Neural progenitor cell (in vitro differentiated cells): Measurements from ENCODE around the gene ZSWIM2. TPM values are rescaled to one million over a fixed set of nuclear protein-coding genes. Genes with fewer than 3 reads are reported as not detected.

Experiments
- DNase-seq: peaks from one replicate; pipeline ENCODE4 v3.0.0-alpha.2; 2016; ENCODE audit warnings: low spot score
- H2AFZ ChIP-seq: fragments of 200-600 bp; sonication (generic); replicated peaks from 2 replicates; pipeline ENCODE4 v1.6.1; 2016; ENCODE audit warnings: antibody characterized with exemption
- H3F3A ChIP-seq: fragments of 200-600 bp; sonication (generic); 2 replicates; pipeline ENCODE4 v1.6.1; 2016; ENCODE audit warnings: antibody characterized with exemption, low read depth
- H3K27ac ChIP-seq: fragments of 200-600 bp; sonication (generic); 2 replicates; pipeline ENCODE4 v1.5.1; 2016; ENCODE audit warnings: mild to moderate bottlenecking
- H3K27me3 ChIP-seq: fragments of 200-600 bp; sonication (generic); 2 replicates; pipeline ENCODE4 v1.6.1; 2016; ENCODE audit warnings: mild to moderate bottlenecking, moderate library complexity
- H3K36me3 ChIP-seq: fragments of 200-600 bp; sonication (generic); 2 replicates; pipeline ENCODE4 v1.5.1; 2016
- H3K4me1 ChIP-seq: fragments of 200-600 bp; sonication (generic); 2 replicates; pipeline ENCODE4 v1.6.1; 2016; ENCODE audit warnings: mixed run types
- H3K4me2 ChIP-seq: fragments of 200-600 bp; sonication (generic); 2 replicates; pipeline ENCODE4 v1.6.1; 2016
- H3K4me3 ChIP-seq: fragments of 200-600 bp; sonication (generic); 2 replicates; pipeline ENCODE4 v1.5.1; 2016
- H3K79me2 ChIP-seq: fragments of 200-600 bp; sonication (generic); 2 replicates; pipeline ENCODE4 v1.6.1; 2016; ENCODE audit warnings: low read depth
- H3K9ac ChIP-seq: fragments of 200-600 bp; sonication (generic); 2 replicates; pipeline ENCODE4 v1.6.1; 2016
- H3K9me3 ChIP-seq: fragments of 200-600 bp; sonication (generic); 2 replicates; pipeline ENCODE4 v1.5.1; 2016; ENCODE audit warnings: low read depth
- H4K20me1 ChIP-seq: fragments of 200-600 bp; sonication (generic); 2 replicates; pipeline ENCODE4 v1.6.1; 2016; ENCODE audit warnings: low read depth
- H3K27ac Mint-ChIP-seq: 3 replicates; pipeline ENCODE4 v1.8.0; 2021; ENCODE audit warnings: mixed read lengths
- H3K27me3 Mint-ChIP-seq: 2 replicates; pipeline ENCODE4 v1.8.0; 2022; ENCODE audit warnings: low read depth, mild to moderate bottlenecking, inconsistent platforms, moderate library complexity, mixed read lengths; ENCODE audit not compliant: insufficient read depth
- H3K36me3 Mint-ChIP-seq: 3 replicates; pipeline ENCODE4 v1.8.0; 2021; ENCODE audit warnings: mixed read lengths
- H3K4me1 Mint-ChIP-seq: 3 replicates; pipeline ENCODE4 v1.8.0; 2021; ENCODE audit warnings: mixed read lengths
- H3K4me3 Mint-ChIP-seq: 3 replicates; pipeline ENCODE4 v1.8.0; 2021; ENCODE audit warnings: mild to moderate bottlenecking, moderate library complexity, mixed read lengths
- H3K9me3 Mint-ChIP-seq: 3 replicates; pipeline ENCODE4 v1.8.0; 2020; ENCODE audit warnings: mixed read lengths
- EZH2 ChIP-seq: fragments of 200-600 bp; sonication (generic); IDR thresholded peaks from 2 replicates; pipeline ENCODE4 v1.6.1; 2017; ENCODE audit warnings: antibody characterized with exemption, mild to moderate bottlenecking, moderate library complexity
- EZH2phosphoT487 ChIP-seq: fragments of 200-600 bp; sonication (generic); IDR thresholded peaks from 2 replicates; pipeline ENCODE4 v1.6.1; 2017; ENCODE audit warnings: antibody characterized with exemption
- total RNA-seq: library from RNA; depleted of rRNA; stranded (reverse); fragments of >200 nt; gene quantifications from 2 replicates; pipeline ENCODE4 v1.2.3, GENCODE V29; 2015; ENCODE audit warnings: low replicate concordance
- TF ChIP-seq, protein P1 (sequence below): fragments of 200-600 bp; sonication (generic); IDR thresholded peaks from 2 replicates; pipeline ENCODE4 v1.5.1; 2017; ENCODE audit warnings: antibody characterized with exemption, mild to moderate bottlenecking

Gene ZSWIM2
- total RNA-seq, 1 donor from 2014 or later, result 0.39 TPM

DNA sequence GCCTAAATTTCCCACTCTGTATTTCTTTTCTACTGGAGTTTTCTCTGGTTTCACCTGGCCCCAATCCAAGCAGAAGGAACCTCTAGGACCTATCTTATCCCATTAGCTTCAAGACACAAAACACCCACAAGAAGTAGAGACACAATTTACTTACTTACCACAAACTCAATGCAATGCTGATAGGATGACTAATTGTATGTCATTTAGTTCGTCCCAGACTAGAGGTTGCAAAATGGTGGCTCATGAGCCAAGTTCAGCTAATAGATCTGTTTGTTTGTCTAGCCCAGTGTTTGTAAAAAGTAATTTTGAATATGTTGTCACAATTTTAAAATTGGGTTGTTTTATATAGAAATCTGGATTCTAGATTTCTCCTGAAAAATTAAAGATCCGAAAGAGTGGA, 34.7 kb upstream of the ZSWIM2 start:
- H3K4me3 ChIP-seq, result no peak overlapping the region

DNA sequence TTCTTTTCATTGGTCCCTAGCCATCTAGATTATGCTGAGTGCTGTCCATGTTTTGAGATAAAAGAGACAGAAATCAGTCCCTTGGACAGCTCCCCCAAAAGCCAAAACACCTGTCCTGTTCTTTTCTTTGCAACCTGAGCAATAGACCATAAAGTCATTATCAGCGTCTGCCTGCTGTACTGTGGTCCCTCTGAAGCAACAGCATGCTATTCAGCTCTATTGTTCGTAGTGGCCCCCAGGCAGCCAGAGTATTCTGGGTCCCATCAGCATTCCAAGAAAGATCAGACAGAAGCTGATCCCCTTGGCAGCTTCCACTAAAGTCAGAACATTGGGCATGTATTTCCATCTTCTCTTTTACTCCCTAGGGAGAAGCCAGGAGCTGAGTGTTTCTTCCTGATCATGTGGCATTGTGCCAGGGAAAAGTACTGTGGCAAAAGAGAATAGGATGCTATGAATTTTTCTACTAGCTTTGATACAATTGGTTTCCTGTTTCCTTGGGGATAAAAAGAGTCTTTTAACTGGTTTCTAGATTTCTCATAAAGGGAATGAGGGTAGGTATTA, 33.6 kb upstream of the ZSWIM2 start:
- TF ChIP-seq EZH2, result no peak
- TF ChIP-seq, protein P1, sequence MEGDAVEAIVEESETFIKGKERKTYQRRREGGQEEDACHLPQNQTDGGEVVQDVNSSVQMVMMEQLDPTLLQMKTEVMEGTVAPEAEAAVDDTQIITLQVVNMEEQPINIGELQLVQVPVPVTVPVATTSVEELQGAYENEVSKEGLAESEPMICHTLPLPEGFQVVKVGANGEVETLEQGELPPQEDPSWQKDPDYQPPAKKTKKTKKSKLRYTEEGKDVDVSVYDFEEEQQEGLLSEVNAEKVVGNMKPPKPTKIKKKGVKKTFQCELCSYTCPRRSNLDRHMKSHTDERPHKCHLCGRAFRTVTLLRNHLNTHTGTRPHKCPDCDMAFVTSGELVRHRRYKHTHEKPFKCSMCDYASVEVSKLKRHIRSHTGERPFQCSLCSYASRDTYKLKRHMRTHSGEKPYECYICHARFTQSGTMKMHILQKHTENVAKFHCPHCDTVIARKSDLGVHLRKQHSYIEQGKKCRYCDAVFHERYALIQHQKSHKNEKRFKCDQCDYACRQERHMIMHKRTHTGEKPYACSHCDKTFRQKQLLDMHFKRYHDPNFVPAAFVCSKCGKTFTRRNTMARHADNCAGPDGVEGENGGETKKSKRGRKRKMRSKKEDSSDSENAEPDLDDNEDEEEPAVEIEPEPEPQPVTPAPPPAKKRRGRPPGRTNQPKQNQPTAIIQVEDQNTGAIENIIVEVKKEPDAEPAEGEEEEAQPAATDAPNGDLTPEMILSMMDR, result no peak
- TF ChIP-seq EZH2phosphoT487, result no peak
- H3K79me2 ChIP-seq, result no peaks in the 10 kb centered on the region

More for the DNA sequence above, 34.7 kb upstream of the ZSWIM2 start:
- Histone ChIP-seq H2AFZ (no peak overlapping the region), H4K20me1 (no peaks in the 10 kb centered on the region), H3K4me1 (peaks cover 4% of the 10 kb centered on the region), H3K9ac (no peak overlapping the region), H3K36me3 (no peaks in the 10 kb centered on the region), H3K27ac (no peak overlapping the region), H3K9me3 (no peaks in the 10 kb centered on the region), H3F3A (no peaks in the 10 kb centered on the region), H3K27me3 (no peaks in the 10 kb centered on the region), H3K4me2 (no peak overlapping the region), H3K79me2 (no peaks in the 10 kb centered on the region)
- Mint-ChIP-seq H3K4me3 (no peak overlapping the region), H3K36me3 (peaks cover 3% of the 10 kb centered on the region), H3K4me1 (peaks cover 4% of the 10 kb centered on the region), H3K9me3 (peaks cover 17% of the 10 kb centered on the region), H3K27me3 (no peaks in the 10 kb centered on the region), H3K27ac (no peak overlapping the region)
- TF ChIP-seq EZH2 (no peak), EZH2phosphoT487 (no peak)
- TF ChIP-seq, protein P1, result no peak
- DNase-seq, result no peak

DNA sequence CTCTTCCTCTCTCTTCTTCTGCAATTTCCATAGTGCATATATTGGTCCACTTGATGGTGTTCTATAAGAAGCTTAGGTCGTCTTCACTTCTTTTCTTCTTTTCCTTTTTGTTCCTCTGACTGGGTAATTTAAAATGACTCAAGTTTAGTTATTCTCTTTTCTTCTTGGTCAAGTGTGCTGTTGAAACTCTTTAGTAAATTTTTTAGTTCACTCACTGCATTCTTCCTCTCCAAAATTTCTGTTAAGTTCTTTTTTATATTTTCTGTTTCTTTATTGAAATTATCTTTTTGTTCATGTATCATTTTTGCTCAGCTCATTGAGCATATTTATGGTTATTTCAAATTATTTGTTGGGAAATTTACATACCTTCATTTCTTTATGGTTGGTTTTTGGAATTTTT, 32.7 kb upstream of the ZSWIM2 start:
- Histone ChIP-seq H3K9ac (no peak overlapping the region), H3K27ac (no peak overlapping the region), H3K27me3 (no peaks in the 10 kb centered on the region), H3K4me1 (peaks cover 4% of the 10 kb centered on the region), H4K20me1 (no peaks in the 10 kb centered on the region), H3K4me2 (no peak overlapping the region), H3K4me3 (no peak overlapping the region), H2AFZ (no peak overlapping the region), H3F3A (no peaks in the 10 kb centered on the region), H3K36me3 (no peaks in the 10 kb centered on the region), H3K9me3 (no peaks in the 10 kb centered on the region), H3K79me2 (no peaks in the 10 kb centered on the region)
- DNase-seq, result no peak
- H3K36me3 Mint-ChIP-seq, result peaks cover 3% of the 10 kb centered on the region
- TF ChIP-seq, protein P1, result no peak
- TF ChIP-seq EZH2 (no peak), EZH2phosphoT487 (no peak)
- H3K4me3 Mint-ChIP-seq, result no peak overlapping the region
- peaks cover 20% of the 10 kb centered on the region for H3K9me3 Mint-ChIP-seq
- no peak overlapping the region for H3K27ac Mint-ChIP-seq
- H3K27me3 Mint-ChIP-seq, result no peaks in the 10 kb centered on the region
- H3K4me1 Mint-ChIP-seq, result peaks cover 4% of the 10 kb centered on the region

More for the DNA sequence above, 33.6 kb upstream of the ZSWIM2 start:
- Mint-ChIP-seq H3K4me3 (no peak overlapping the region), H3K4me1 (peaks cover 4% of the 10 kb centered on the region), H3K27me3 (no peaks in the 10 kb centered on the region), H3K36me3 (peaks cover 3% of the 10 kb centered on the region), H3K27ac (no peak overlapping the region), H3K9me3 (peaks cover 17% of the 10 kb centered on the region)
- Histone ChIP-seq H3K4me1 (peaks cover 4% of the 10 kb centered on the region), H3K9me3 (no peaks in the 10 kb centered on the region), H3K4me2 (no peak overlapping the region), H3K4me3 (no peak overlapping the region), H3K9ac (no peak overlapping the region), H4K20me1 (no peaks in the 10 kb centered on the region), H2AFZ (no peak overlapping the region), H3K27ac (no peak overlapping the region), H3F3A (no peaks in the 10 kb centered on the region), H3K36me3 (no peaks in the 10 kb centered on the region), H3K27me3 (no peaks in the 10 kb centered on the region)
- DNase-seq, result peak; percentile 19
